WTC11 (cell line): ENCODE data around the gene SYCN. TPM values are rescaled to one million over a fixed set of nuclear protein-coding genes. Genes with fewer than 3 reads are reported as not detected.

Source experiments
- ATAC-seq: fragments of 200-7000 bp; cut with Tn5 transposase; 2 replicates; pipeline ENCODE4 v1.10.0; 2021; ENCODE audit warnings: mild to moderate bottlenecking, moderate library complexity
- CTCF ChIA-PET: fragments of 300-600 bp; sonication (Branson Sonifier 250); formaldehyde crosslinking; loops from one replicate; lab custom pipeline; 2021; ENCODE audit warnings: antibody characterized with exemption; lab: Charles Lee
- POLR2A ChIA-PET: fragments of 350-600 bp; sonication (Branson Sonifier 250); formaldehyde crosslinking; loops from one replicate; lab custom pipeline; 2021; ENCODE audit warnings: antibody characterized with exemption; lab: Charles Lee
- DNase-seq: peaks from one replicate; pipeline ENCODE4 v3.0.0; 2021; ENCODE audit warnings: low spot score
- H3K27ac Mint-ChIP-seq: 2 replicates; pipeline ENCODE4 v1.8.0; 2021; ENCODE audit warnings: mixed read lengths
- H3K27me3 Mint-ChIP-seq: 2 replicates; pipeline ENCODE4 v1.8.0; 2021; ENCODE audit warnings: low read depth, mild to moderate bottlenecking, moderate library complexity, mixed read lengths
- H3K36me3 Mint-ChIP-seq: 2 replicates; pipeline ENCODE4 v1.8.0; 2021; ENCODE audit warnings: mixed read lengths
- H3K4me1 Mint-ChIP-seq: 2 replicates; pipeline ENCODE4 v1.8.0; 2022; ENCODE audit warnings: mixed read lengths
- H3K4me3 Mint-ChIP-seq: 2 replicates; pipeline ENCODE4 v1.8.0; 2021; ENCODE audit warnings: mild to moderate bottlenecking, moderate library complexity, mixed read lengths
- H3K9me3 Mint-ChIP-seq: 2 replicates; pipeline ENCODE4 v1.8.0; 2021; ENCODE audit warnings: mixed read lengths
- CBFB ChIP-seq: sonication (generic); formaldehyde crosslinking; IDR thresholded peaks from 2 replicates; pipeline ENCODE4 v1.8.1; 2022; ENCODE audit warnings: mild to moderate bottlenecking, low read depth, missing genetic modification reagents
- CDX4 ChIP-seq: fragments of 250-450 bp; sonication (Bioruptor Pico); IDR thresholded peaks from 2 replicates; pipeline ENCODE4 v1.9.0; 2021; ENCODE audit warnings: moderate library complexity, mild to moderate bottlenecking, inconsistent platforms, borderline replicate concordance
- FOXP4 ChIP-seq: sonication (generic); formaldehyde crosslinking; IDR thresholded peaks from 2 replicates; pipeline ENCODE4 v1.8.0; 2022; ENCODE audit warnings: mild to moderate bottlenecking, missing genetic modification reagents
- GRHL2 ChIP-seq: fragments of 250-450 bp; sonication (Bioruptor Pico); IDR thresholded peaks from 2 replicates; pipeline ENCODE4 v1.8.0; 2022; ENCODE audit warnings: mild to moderate bottlenecking, moderate library complexity; ENCODE audit not compliant: insufficient replicate concordance, severe bottlenecking
- MAX ChIP-seq: sonication (generic); formaldehyde crosslinking; IDR thresholded peaks from 2 replicates; pipeline ENCODE4 v1.8.0; 2022; ENCODE audit warnings: mild to moderate bottlenecking, missing genetic modification reagents
- NFE2L1 ChIP-seq: sonication (generic); formaldehyde crosslinking; IDR thresholded peaks from 2 replicates; pipeline ENCODE4 v1.8.1; 2023; ENCODE audit warnings: missing genetic modification reagents
- NFYB ChIP-seq: sonication (generic); formaldehyde crosslinking; conservative IDR thresholded peaks from 2 replicates; pipeline ENCODE4 v1.8.0; 2022; ENCODE audit warnings: low read depth, missing genetic modification reagents
- NR2C2 ChIP-seq: sonication (generic); formaldehyde crosslinking; IDR thresholded peaks from 2 replicates; pipeline ENCODE4 v1.8.0; 2022; ENCODE audit warnings: mild to moderate bottlenecking, missing genetic modification reagents
- SMAD3 ChIP-seq: sonication (generic); formaldehyde crosslinking; IDR thresholded peaks from 2 replicates; pipeline ENCODE4 v1.8.0; 2022; ENCODE audit warnings: missing genetic modification reagents, mild to moderate bottlenecking, borderline replicate concordance
- SP1 ChIP-seq: sonication (generic); formaldehyde crosslinking; conservative IDR thresholded peaks from 2 replicates; pipeline ENCODE4 v1.8.1; 2022; ENCODE audit warnings: missing genetic modification reagents
- ZNF138 ChIP-seq: sonication (generic); formaldehyde crosslinking; conservative IDR thresholded peaks from 2 replicates; pipeline ENCODE4 v1.8.1; 2022; ENCODE audit warnings: mild to moderate bottlenecking, moderate library complexity, missing genetic modification reagents
- ZNF219 ChIP-seq: sonication (generic); formaldehyde crosslinking; IDR thresholded peaks from 2 replicates; pipeline ENCODE4 v1.8.0; 2023; ENCODE audit warnings: missing genetic modification reagents, mild to moderate bottlenecking, borderline replicate concordance
- ZNF423 ChIP-seq: fragments of 250-450 bp; sonication (Bioruptor Pico); IDR thresholded peaks from 2 replicates; pipeline ENCODE4 v2.1.2; 2022; ENCODE audit warnings: mild to moderate bottlenecking, moderate library complexity
- ZNF512 ChIP-seq: sonication (generic); formaldehyde crosslinking; IDR thresholded peaks from 2 replicates; pipeline ENCODE4 v1.8.1; 2022; ENCODE audit warnings: missing genetic modification reagents, borderline replicate concordance
- ZNF671 ChIP-seq: fragments of 250-450 bp; sonication (Bioruptor Pico); IDR thresholded peaks from 2 replicates; pipeline ENCODE4 v1.8.0; 2021; ENCODE audit warnings: mild to moderate bottlenecking
- total RNA-seq: library from RNA; stranded (reverse); gene quantifications from 3 replicates; pipeline ENCODE4 v1.2.3, GENCODE V29; 2021
- TF ChIP-seq, protein P1 (sequence below): sonication (generic); formaldehyde crosslinking; IDR thresholded peaks from 2 replicates; pipeline ENCODE4 v1.8.0; 2022; ENCODE audit warnings: mild to moderate bottlenecking, missing genetic modification reagents
- TF ChIP-seq, protein P2 (sequence below): sonication (generic); formaldehyde crosslinking; IDR thresholded peaks from 2 replicates; pipeline ENCODE4 v1.8.1; 2023; ENCODE audit warnings: mild to moderate bottlenecking, missing genetic modification reagents
- TF ChIP-seq, protein P3 (sequence below): sonication (generic); formaldehyde crosslinking; conservative IDR thresholded peaks from 2 replicates; pipeline ENCODE4 v1.8.1; 2022; ENCODE audit warnings: mild to moderate bottlenecking, missing genetic modification reagents
- TF ChIP-seq, protein P4 (sequence below): sonication (generic); formaldehyde crosslinking; IDR thresholded peaks from 2 replicates; pipeline ENCODE4 v1.8.0; 2023; ENCODE audit warnings: mild to moderate bottlenecking, missing genetic modification reagents

Gene SYCN
- total RNA-seq, 1 experiment from 2014 or later, result 0.77 TPM

- Mint-ChIP-seq H3K9me3 (no peaks in the 10 kb centered on the region), H3K36me3 (no peaks in the 10 kb centered on the region)
- no peak for DNase-seq
- no peak for ATAC-seq
- TF ChIP-seq MAX (CRISPR knock-in tag) (no peak), NR2C2 (CRISPR knock-in tag) (no peak), GRHL2 (CRISPR knock-in tag) (no peak), SP1 (no peak), ZNF138 (no peak), SMAD3 (CRISPR knock-in tag) (no peak), NFE2L1 (CRISPR knock-in tag) (no peak), ZNF512 (CRISPR knock-in tag) (no peak), CDX4 (CRISPR knock-in tag) (no peak)
- TF ChIP-seq, protein P1, sequence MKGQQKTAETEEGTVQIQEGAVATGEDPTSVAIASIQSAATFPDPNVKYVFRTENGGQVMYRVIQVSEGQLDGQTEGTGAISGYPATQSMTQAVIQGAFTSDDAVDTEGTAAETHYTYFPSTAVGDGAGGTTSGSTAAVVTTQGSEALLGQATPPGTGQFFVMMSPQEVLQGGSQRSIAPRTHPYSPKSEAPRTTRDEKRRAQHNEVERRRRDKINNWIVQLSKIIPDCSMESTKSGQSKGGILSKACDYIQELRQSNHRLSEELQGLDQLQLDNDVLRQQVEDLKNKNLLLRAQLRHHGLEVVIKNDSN (CRISPR knock-in tag), result no peak
- TF ChIP-seq, protein P2, sequence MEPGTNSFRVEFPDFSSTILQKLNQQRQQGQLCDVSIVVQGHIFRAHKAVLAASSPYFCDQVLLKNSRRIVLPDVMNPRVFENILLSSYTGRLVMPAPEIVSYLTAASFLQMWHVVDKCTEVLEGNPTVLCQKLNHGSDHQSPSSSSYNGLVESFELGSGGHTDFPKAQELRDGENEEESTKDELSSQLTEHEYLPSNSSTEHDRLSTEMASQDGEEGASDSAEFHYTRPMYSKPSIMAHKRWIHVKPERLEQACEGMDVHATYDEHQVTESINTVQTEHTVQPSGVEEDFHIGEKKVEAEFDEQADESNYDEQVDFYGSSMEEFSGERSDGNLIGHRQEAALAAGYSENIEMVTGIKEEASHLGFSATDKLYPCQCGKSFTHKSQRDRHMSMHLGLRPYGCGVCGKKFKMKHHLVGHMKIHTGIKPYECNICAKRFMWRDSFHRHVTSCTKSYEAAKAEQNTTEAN (CRISPR knock-in tag), result no peak
- TF ChIP-seq, all 79 proteins: peak for 0
- Mint-ChIP-seq H3K4me3 (no peak overlapping the region), H3K27ac (no peak overlapping the region; the same call in 1 of the 2 replicates), H3K4me1 (peaks cover 22% of the 10 kb centered on the region), H3K27me3 (peaks cover 46% of the 10 kb centered on the region)
- CTCF ChIA-PET, result interaction anchor here (0.6 to 1.4 kb wide), 2 partner anchors 71 to 95 kb away, joined by 3 to 5 read pairs; no protein-coding TSS in a partner anchor
- POLR2A ChIA-PET, result no interaction called here
Observed at GRCh38 chr19:39193803-39194202, 10.3 kb downstream of the SYCN start.

GRCh38 chr19:39192846-39193245 is 11.2 kb downstream of the SYCN start:
- TF ChIP-seq FOXP4 (CRISPR knock-in tag) (no peak), GRHL2 (CRISPR knock-in tag) (no peak), NR2C2 (CRISPR knock-in tag) (no peak), ZNF671 (CRISPR knock-in tag) (no peak), NFYB (CRISPR knock-in tag) (no peak), ZNF423 (no peak), ZNF219 (no peak), CBFB (CRISPR knock-in tag) (no peak)
- TF ChIP-seq, protein P2 (CRISPR knock-in tag), result no peak
- TF ChIP-seq, protein P3, sequence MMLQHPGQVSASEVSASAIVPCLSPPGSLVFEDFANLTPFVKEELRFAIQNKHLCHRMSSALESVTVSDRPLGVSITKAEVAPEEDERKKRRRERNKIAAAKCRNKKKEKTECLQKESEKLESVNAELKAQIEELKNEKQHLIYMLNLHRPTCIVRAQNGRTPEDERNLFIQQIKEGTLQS (CRISPR knock-in tag), result no peak
- TF ChIP-seq, protein P4, sequence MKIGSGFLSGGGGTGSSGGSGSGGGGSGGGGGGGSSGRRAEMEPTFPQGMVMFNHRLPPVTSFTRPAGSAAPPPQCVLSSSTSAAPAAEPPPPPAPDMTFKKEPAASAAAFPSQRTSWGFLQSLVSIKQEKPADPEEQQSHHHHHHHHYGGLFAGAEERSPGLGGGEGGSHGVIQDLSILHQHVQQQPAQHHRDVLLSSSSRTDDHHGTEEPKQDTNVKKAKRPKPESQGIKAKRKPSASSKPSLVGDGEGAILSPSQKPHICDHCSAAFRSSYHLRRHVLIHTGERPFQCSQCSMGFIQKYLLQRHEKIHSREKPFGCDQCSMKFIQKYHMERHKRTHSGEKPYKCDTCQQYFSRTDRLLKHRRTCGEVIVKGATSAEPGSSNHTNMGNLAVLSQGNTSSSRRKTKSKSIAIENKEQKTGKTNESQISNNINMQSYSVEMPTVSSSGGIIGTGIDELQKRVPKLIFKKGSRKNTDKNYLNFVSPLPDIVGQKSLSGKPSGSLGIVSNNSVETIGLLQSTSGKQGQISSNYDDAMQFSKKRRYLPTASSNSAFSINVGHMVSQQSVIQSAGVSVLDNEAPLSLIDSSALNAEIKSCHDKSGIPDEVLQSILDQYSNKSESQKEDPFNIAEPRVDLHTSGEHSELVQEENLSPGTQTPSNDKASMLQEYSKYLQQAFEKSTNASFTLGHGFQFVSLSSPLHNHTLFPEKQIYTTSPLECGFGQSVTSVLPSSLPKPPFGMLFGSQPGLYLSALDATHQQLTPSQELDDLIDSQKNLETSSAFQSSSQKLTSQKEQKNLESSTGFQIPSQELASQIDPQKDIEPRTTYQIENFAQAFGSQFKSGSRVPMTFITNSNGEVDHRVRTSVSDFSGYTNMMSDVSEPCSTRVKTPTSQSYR (CRISPR knock-in tag), result no peak
- ChIA-PET CTCF (no interaction called here), POLR2A (no interaction called here)
- peaks cover 37% of the 10 kb centered on the region for H3K27me3 Mint-ChIP-seq
- ATAC-seq (no peak), DNase-seq (no peak)
- H3K4me1 Mint-ChIP-seq, result peaks cover 21% of the 10 kb centered on the region
- H3K4me3 Mint-ChIP-seq, result no peak overlapping the region
- H3K27ac Mint-ChIP-seq, result no peak overlapping the region
- no peaks in the 10 kb centered on the region for H3K9me3 Mint-ChIP-seq
- H3K36me3 Mint-ChIP-seq, result no peaks in the 10 kb centered on the region
